HEK293T (cell line): ENCODE results near the gene CREB5.

Experiments
- ELF4 ChIP-seq: fragments of 450-650 bp; IDR thresholded peaks from 2 replicates; pipeline ENCODE4 v1.6.1; 2017; ENCODE audit warnings: antibody characterized with exemption
- FOXA1 ChIP-seq: fragments of 450-650 bp; IDR thresholded peaks from 2 replicates; pipeline ENCODE4 v1.6.1; 2016; ENCODE audit warnings: mild to moderate bottlenecking
- TF ChIP-seq, protein P1 (sequence below): fragments of 450-650 bp; IDR thresholded peaks from 2 replicates; pipeline ENCODE4 v1.6.1; 2016

DNA sequence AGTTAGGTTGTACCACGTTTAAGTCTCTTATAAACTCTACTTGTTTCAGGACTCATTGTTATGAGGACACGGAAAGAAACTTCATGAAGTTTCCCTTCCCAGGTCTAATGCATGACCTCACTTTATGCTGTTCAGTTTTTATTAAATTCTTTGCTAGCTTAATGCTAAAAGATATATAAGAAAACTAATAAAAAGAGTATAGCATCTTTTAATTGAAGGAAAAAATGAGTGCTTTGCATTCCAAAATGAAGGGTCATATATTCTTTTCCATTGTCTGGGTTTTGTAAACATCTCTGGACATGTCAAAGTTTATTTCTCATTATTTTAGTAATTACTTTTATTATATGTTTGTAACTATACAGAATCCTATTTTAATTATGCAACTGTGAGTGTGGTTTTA is 255.8 kb downstream of the CREB5 start:
- no peak for TF ChIP-seq FOXA1
- TF ChIP-seq ELF4: no peak
- TF ChIP-seq, protein P1, sequence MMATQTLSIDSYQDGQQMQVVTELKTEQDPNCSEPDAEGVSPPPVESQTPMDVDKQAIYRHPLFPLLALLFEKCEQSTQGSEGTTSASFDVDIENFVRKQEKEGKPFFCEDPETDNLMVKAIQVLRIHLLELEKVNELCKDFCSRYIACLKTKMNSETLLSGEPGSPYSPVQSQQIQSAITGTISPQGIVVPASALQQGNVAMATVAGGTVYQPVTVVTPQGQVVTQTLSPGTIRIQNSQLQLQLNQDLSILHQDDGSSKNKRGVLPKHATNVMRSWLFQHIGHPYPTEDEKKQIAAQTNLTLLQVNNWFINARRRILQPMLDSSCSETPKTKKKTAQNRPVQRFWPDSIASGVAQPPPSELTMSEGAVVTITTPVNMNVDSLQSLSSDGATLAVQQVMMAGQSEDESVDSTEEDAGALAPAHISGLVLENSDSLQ: no peak
